ENCODE data around the gene APPL1.

APPL1 gene, protein sequence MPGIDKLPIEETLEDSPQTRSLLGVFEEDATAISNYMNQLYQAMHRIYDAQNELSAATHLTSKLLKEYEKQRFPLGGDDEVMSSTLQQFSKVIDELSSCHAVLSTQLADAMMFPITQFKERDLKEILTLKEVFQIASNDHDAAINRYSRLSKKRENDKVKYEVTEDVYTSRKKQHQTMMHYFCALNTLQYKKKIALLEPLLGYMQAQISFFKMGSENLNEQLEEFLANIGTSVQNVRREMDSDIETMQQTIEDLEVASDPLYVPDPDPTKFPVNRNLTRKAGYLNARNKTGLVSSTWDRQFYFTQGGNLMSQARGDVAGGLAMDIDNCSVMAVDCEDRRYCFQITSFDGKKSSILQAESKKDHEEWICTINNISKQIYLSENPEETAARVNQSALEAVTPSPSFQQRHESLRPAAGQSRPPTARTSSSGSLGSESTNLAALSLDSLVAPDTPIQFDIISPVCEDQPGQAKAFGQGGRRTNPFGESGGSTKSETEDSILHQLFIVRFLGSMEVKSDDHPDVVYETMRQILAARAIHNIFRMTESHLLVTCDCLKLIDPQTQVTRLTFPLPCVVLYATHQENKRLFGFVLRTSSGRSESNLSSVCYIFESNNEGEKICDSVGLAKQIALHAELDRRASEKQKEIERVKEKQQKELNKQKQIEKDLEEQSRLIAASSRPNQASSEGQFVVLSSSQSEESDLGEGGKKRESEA

DNA sequence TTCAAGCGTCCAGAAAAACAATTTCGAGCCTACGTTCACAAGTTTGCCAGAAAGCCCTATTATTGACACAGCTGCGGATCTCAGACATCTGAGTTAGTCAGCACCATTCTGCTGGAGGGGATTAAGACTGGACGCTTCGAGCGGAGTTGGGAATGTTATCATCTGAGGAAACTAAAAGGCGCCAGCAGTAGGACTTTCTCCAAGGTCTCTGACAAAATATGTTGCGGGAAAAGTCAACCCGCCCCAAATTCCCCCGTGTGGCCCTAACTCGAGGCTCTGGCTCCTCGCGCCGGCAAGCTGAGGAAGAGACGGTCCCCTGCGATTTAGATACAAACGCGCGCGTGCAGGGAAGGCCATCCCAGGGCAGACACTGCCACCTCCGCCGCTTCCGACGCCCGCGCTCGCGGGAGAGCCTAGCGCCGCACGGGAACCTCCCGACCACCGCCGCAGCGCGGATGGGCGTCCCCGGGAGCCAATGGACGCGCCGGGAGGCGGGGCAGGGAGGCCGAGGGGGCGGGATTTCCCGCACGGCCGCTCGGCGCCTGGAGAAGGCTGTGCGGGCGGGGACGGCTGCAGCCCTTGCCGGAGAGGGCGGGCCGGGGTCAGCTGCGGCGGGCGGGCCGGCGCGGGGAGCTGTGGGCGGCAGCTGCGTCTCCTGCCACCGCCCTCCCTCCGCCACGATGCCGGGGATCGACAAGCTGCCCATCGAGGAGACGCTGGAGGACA lies at the start of gene APPL1:
APPL1 (plus strand) TSS at position 526 of the 726 bp plus-strand sequence; CDS start at position 681, 155 bp downstream.
- DNase-seq: peak; percentile 31 to 95 (median 88)

- peak in 1 of 58 donors; percentile 4 for DNase-seq
Observed at GRCh38 chr3:57179580-57180410, 47.7 kb upstream of the APPL1 start.

- no peak for DNase-seq
Observed at GRCh38 chr3:57184526-57184925, 43.0 kb upstream of the APPL1 start.

GRCh38 chr3:57192028-57192427 lies 35.5 kb upstream of the APPL1 start:
- no peak for DNase-seq

DNA sequence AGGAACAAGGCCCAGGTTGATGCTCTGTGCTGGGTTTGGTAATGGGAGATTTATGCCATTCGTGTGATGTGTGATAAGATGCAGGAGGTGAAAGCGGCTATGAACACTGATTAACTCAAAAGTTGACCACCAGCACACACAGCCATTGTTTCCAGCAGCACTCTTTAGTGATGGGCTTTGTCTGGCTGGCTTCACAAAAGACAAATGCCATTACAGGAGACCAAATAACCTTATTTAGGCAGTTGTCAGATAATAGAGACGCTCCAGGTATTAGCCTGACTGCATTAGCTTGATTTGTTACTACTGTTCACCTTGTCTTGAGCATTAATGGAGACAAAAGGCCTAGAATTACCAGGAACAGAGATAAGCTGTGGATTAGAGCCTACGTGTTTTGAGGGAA lies 32.9 kb upstream of the APPL1 start:
- no peak for DNase-seq

DNA sequence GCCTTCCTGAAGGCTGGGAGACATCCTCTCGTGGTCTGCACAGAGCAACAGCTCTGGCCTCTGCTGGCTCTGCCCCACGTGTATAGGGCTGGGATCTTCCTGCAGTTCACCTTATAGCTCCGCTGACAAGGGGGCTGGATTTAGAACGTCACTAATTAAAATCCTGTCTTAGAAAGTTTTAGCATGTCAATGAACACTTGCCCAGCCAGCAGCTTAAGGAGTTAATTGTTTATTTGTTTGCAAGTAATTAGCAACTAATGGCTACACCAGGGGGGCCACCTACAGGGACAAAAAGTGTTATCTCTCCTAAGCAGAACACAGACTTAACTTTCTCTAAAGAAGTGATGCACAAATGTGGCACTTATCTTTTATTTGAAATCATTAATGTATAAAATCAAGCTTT lies 27.6 kb upstream of the APPL1 start, which contains the start of gene HESX1:
HESX1 (minus strand) TSS at position 84 of the 403 bp plus-strand sequence; CDS start at position 24, 60 bp downstream.
- DNase-seq: no peak

- DNase-seq: no peak
Observed at GRCh38 chr3:57206423-57206822, 21.1 kb upstream of the APPL1 start.

- peak in 1 of 58 donors; percentile 4 for DNase-seq
Observed at GRCh38 chr3:57221883-57222282, 5.6 kb upstream of the APPL1 start.

GRCh38 chr3:57224856-57225255 lies 2.7 kb upstream of the APPL1 start:
- no peak for DNase-seq

DNA sequence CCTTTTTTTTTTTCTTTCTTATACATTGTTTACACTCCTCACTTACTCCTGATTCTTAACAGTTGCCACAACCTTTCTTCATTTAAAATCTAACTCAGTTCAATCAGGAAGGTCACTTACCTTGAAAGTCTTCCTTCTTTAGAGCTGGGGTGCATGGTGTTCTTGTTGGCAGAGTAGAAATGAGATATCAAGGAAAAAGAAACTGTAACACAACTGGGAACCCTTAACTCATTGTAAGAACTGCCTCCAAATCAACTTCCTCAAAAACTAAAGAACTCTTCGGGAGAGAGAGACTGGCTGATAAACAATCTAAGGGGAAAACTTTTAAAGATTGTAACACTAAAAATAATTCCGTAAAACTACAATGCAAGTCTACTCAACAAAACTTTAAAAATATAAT lies 1.4 kb upstream of the APPL1 start:
- no peak for DNase-seq

- peak in 55 of 58 donors; percentile 8 to 72 (median 43) for DNase-seq
Observed at GRCh38 chr3:57227930-57228751, 612 bp downstream of the APPL1 start.

GRCh38 chr3:57230006-57230405 lies 2.5 kb downstream of the APPL1 start:
- no peak for DNase-seq

DNA sequence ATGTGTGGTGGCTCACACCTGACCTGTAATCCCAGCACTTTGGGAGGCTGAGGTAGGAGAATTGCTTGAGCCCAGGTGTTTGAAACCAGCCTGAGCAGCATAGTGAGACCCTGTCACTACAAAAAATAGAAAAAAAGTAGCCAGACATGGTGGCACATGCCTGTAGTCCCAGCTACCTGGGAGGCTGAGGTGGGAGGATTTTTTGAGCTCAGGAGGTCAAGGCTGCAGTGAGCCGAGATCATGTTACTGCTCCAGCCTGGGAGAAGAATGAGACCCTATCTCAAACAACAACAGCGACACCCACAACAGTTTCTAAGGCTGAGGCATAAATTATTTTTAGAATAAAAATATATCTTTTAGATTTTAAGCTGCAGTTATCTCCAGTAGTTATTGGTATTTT lies 6.3 kb downstream of the APPL1 start:
- DNase-seq: no peak

GRCh38 chr3:57234613-57235575 lies 7.4 kb downstream of the APPL1 start:
- DNase-seq: no peak

GRCh38 chr3:57244946-57245345 lies 17.4 kb downstream of the APPL1 start:
- DNase-seq: no peak

GRCh38 chr3:57252404-57252803 lies 24.9 kb downstream of the APPL1 start:
- DNase-seq: no peak

- DNase-seq: no peak
Observed at GRCh38 chr3:57256844-57257243, 29.3 kb downstream of the APPL1 start.

GRCh38 chr3:57257678-57258077 lies 30.1 kb downstream of the APPL1 start:
- DNase-seq: no peak

GRCh38 chr3:57261119-57261518 lies 33.6 kb downstream of the APPL1 start:
- no peak for DNase-seq

All from anterior cingulate cortex (tissue), 58 donors.